Umbilical cord (tissue), 2 donors: ENCODE results near the gene DUSP16. TPM values are rescaled to one million over a fixed set of nuclear protein-coding genes. Genes with fewer than 3 reads are reported as not detected.

Source experiments
- DNase-seq: peaks from one replicate; pipeline ENCODE4 v3.0.0-alpha.2; 2015; ENCODE audit warnings: low spot score
- total RNA-seq: library from RNA; depleted of rRNA; stranded (reverse); fragments of >200 nt; gene quantifications from one replicate; pipeline ENCODE4 v1.2.3, GENCODE V29; 2014; ENCODE audit warnings: low replicate concordance; ENCODE audit not compliant: insufficient read depth

The DUSP16 gene
- total RNA-seq, 1 donor from 2014 or later = 13.2 TPM

- DNase-seq = peak; percentile 39
Observed at GRCh38 chr12:12442548-12443071, 120.1 kb downstream of the DUSP16 start.

DNA sequence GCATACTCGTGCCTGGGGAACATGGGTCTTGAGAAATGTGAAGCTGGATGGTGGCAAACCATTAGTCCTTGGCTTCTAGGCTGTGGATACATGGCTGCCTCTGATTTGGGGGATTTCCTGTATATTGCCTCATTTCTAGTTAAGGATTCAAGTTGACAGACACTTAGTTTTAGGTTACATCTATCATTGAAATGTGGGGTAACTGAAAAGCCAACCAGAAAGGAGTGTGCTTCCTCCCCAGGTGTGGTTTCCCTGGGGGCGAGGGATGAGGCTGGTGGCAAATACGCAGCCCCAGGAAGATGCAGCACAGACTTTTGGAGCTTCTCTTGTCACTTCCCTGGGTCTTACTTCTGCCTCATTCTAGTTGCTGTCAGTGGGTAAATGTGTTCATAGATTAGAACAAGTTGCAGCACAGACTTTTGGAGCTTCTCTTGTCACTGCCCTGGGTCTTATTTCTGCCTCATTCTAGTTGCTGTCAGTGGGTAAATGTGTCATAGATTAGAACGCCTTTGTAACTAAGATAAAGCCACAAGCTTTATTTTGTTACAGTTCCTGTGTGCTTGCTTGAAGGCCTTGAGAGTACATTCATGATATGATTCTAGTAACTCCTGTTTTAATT, 120.7 kb downstream of the DUSP16 start:
- DNase-seq = peak; percentile 56

- no peak for DNase-seq
Observed at GRCh38 chr12:12441429-12441807, 121.2 kb downstream of the DUSP16 start.

GRCh38 chr12:12440784-12441428, 121.8 kb downstream of the DUSP16 start:
- no peak for DNase-seq

DNA sequence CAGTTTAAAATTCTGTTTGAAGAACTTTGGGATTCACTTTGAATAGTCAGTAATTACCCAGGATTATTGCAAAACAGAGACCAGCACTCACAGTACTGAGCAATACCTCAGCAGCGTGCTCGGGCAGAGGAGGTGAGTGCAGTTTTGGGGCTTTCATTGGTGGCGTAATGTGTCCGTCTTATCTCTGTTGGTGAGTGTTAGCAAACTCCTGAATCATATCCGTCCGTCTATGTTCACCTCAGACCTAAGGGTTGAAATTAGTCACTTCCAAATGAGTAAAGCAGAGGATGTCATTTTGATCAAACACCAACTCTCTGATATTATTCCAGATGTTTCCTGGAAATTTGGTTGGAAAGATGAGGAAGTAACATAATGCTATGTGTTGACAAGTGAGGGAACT, 123.0 kb downstream of the DUSP16 start:
- DNase-seq = no peak

DNA sequence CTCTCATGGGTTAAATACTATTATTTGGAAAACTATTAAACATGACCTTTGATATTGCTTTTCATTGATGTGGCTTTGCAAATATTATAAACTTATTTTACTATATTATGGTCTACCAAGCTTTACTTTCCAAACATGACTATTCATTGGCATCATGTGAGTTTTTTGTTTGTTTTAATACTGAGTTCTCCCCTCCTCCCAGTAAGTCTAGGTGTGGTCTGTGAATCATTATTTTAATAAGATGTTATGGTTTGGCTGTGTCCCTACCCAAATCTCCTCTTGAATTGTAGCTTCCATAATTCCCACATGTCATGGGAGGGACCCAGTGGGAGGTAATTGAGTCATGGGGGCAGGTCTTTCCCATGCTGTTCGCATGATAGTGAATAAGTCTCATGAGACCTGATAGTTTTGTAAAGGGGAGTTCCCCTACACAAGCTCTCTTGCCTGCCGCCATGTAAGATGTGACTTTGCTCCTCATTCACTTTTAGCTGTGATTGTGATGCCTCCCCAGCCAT, 125.8 kb downstream of the DUSP16 start:
- no peak for DNase-seq

- no peak for DNase-seq
Observed at GRCh38 chr12:12433203-12433731, 129.4 kb downstream of the DUSP16 start.

GRCh38 chr12:12432364-12432763, 130.3 kb downstream of the DUSP16 start:
- peak; percentile 7 for DNase-seq

DNA sequence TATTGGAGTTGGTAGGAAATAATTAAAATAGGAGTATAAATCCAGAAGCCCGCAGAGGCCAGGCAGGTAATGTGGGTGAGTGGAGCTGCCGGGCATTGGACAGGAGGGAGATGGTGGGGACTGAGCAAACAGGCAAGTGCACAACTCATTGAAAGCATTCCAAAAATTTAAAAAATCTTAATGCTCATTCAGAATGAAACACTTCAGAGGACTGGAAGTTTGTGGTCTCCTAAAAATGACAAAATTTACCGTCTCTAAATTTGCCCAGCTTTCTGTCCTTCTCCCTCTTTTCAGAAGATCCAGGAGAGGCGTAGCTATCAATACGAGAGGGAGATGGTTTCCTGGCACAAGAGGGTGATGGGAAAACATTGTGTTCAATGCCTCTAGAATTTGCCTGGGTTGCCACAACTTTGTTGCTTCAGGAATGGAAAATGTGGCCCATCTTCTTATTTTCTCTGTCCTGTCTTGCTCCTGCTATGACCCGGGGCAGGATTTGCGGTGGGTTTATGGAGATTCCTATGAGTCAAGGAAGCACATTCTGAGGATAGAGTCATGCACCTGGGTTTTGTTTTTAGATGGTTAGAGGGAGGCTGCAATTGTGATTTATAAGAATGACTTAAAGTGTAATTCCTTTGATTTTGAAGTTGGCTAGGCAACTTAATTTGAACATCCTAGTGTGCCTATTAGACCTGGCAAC, 133.6 kb downstream of the DUSP16 start:
- DNase-seq = no peak

GRCh38 chr12:12428047-12428446, 134.6 kb downstream of the DUSP16 start:
- DNase-seq = no peak

DNA sequence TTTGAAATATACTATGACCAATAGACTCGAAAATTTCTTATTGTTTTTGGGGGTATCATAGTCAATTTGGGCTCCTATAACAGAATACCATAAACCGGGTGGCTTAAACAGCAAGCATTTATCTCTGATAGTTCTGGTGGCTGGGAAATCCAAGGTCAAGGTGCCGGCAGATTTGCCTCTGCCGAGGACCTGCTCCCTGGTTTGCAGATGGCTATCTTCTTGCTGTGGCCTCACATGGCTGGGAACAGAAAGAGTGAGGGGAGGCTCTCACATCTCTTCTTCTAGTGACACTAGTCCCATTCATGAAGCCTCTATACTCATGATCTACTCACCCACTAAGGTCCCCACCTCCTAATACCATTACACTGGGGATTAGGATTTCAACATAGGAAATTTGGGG, 135.1 kb downstream of the DUSP16 start:
- no peak for DNase-seq

DNA sequence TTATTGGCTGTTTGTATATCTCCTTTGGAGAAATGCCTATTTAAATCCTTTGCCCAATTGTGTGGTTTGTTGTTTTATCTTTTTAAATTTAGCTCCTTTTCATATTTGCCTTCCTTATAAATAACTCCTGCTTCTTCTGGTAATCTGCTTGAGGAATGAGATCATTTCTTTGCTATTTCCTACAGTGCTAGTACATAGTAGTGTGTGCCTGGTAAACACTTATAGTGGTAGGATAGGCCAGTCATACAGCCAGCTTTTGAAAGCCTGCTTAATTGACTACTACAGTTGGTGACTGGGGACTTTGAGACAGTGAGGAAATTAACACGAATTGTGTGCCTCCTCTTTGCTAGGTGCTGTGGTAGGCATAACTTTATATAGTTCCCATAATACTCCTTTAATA, 137.0 kb downstream of the DUSP16 start:
- DNase-seq = no peak

GRCh38 chr12:12425001-12425400, 137.7 kb downstream of the DUSP16 start:
- DNase-seq = no peak

Other genes starting within 250 kb of the DUSP16 start
- 1.2 TPM for gene MANSC1, start 212.6 kb downstream of the DUSP16 start, total RNA-seq
- gene BORCS5, start 205.8 kb downstream of the DUSP16 start, total RNA-seq = 17.6 TPM
- 19.3 TPM for gene CREBL2, start 49.0 kb upstream of the DUSP16 start, total RNA-seq
- gene GPR19, start 133.3 kb upstream of the DUSP16 start, total RNA-seq = 1.4 TPM
- gene CDKN1B, start 154.5 kb upstream of the DUSP16 start, total RNA-seq = 67.7 TPM
- gene APOLD1, start 222.8 kb upstream of the DUSP16 start, total RNA-seq = 14.0 TPM